GM23338 (cell line): ENCODE results near the gene SORBS1. TPM values are rescaled to one million over a fixed set of nuclear protein-coding genes. Genes with fewer than 3 reads are reported as not detected.

Experiments used
- ATAC-seq: fragments of 200-7000 bp; cut with Tn5 transposase; 3 replicates; pipeline ENCODE4 v1.9.1; 2020
- DNase-seq: peaks from one replicate; pipeline ENCODE4 v3.0.0-alpha.2; 2015; ENCODE audit warnings: low spot score
- H2AFZ ChIP-seq: fragments of 200-600 bp; sonication (generic); 2 replicates; pipeline ENCODE4 v1.8.0; 2016; ENCODE audit warnings: antibody characterized with exemption, mild to moderate bottlenecking, moderate library complexity
- H3F3A ChIP-seq: fragments of 200-600 bp; sonication (generic); replicated peaks from 2 replicates; pipeline ENCODE4 v1.8.0; 2017; ENCODE audit warnings: antibody characterized with exemption, mixed run types, low read depth
- H3K27ac ChIP-seq: fragments of 200-600 bp; sonication (generic); 2 replicates; pipeline ENCODE4 v1.6.1; 2016; ENCODE audit warnings: low read depth
- H3K27me3 ChIP-seq: fragments of 200-600 bp; sonication (generic); 2 replicates; pipeline ENCODE4 v1.8.0; 2016; ENCODE audit warnings: mild to moderate bottlenecking, mixed run types, moderate library complexity; ENCODE audit not compliant: insufficient read depth
- H3K36me3 ChIP-seq: fragments of 200-600 bp; sonication (generic); 2 replicates; pipeline ENCODE4 v1.8.0; 2016; ENCODE audit warnings: mild to moderate bottlenecking; ENCODE audit not compliant: insufficient read depth
- H3K4me1 ChIP-seq: fragments of 200-600 bp; sonication (generic); 2 replicates; pipeline ENCODE4 v1.8.0; 2016; ENCODE audit warnings: mild to moderate bottlenecking, moderate library complexity; ENCODE audit not compliant: insufficient read depth
- H3K4me2 ChIP-seq: fragments of 200-600 bp; sonication (generic); 2 replicates; pipeline ENCODE4 v1.7.1; 2017; ENCODE audit warnings: mixed run types
- H3K4me3 ChIP-seq: fragments of 200-600 bp; sonication (generic); 2 replicates; pipeline ENCODE4 v1.6.1; 2016; ENCODE audit warnings: mixed run types
- H3K79me2 ChIP-seq: fragments of 200-600 bp; sonication (generic); replicated peaks from 2 replicates; pipeline ENCODE4 v1.8.0; 2017; ENCODE audit warnings: mild to moderate bottlenecking; ENCODE audit not compliant: insufficient read depth
- H3K9me2 ChIP-seq: fragments of 200-600 bp; sonication (generic); 2 replicates; pipeline ENCODE4 v1.8.0; 2017; ENCODE audit not compliant: insufficient read depth
- H4K20me1 ChIP-seq: fragments of 200-600 bp; sonication (generic); replicated peaks from 2 replicates; pipeline ENCODE4 v1.8.0; 2017; ENCODE audit warnings: mild to moderate bottlenecking; ENCODE audit not compliant: insufficient read depth
- H3K27ac Mint-ChIP-seq: 2 replicates; pipeline ENCODE4 v1.8.0; 2020; ENCODE audit warnings: inconsistent platforms, mild to moderate bottlenecking, moderate library complexity, mixed read lengths
- H3K27me3 Mint-ChIP-seq: 3 replicates; pipeline ENCODE4 v1.8.0; 2022; ENCODE audit warnings: low read depth, mild to moderate bottlenecking, moderate library complexity, mixed read lengths, inconsistent platforms; ENCODE audit not compliant: insufficient read depth, poor library complexity
- H3K36me3 Mint-ChIP-seq: 3 replicates; pipeline ENCODE4 v1.8.0; 2021; ENCODE audit warnings: low read depth, mild to moderate bottlenecking, inconsistent platforms, moderate library complexity, mixed read lengths
- H3K4me1 Mint-ChIP-seq: 3 replicates; pipeline ENCODE4 v1.8.0; 2020; ENCODE audit warnings: mild to moderate bottlenecking, inconsistent platforms, mixed read lengths
- H3K4me3 Mint-ChIP-seq: 3 replicates; pipeline ENCODE4 v1.8.0; 2021; ENCODE audit warnings: moderate library complexity, mild to moderate bottlenecking, inconsistent platforms, mixed read lengths
- H3K9me3 Mint-ChIP-seq: 3 replicates; pipeline ENCODE4 v1.8.0; 2020; ENCODE audit warnings: moderate library complexity, mild to moderate bottlenecking, inconsistent platforms, mixed read lengths
- CREB1 ChIP-seq: fragments of 250-450 bp; sonication (Bioruptor Pico); IDR thresholded peaks from 2 replicates; pipeline ENCODE4 v1.5.0; 2020; ENCODE audit warnings: low read depth, mild to moderate bottlenecking, moderate library complexity
- ETS1 ChIP-seq: IDR thresholded peaks from 2 replicates; pipeline ENCODE4 v1.6.1; 2016; ENCODE audit warnings: antibody characterized with exemption
- EZH2 ChIP-seq: fragments of 200-600 bp; sonication (generic); IDR thresholded peaks from one replicate; pipeline ENCODE4 v1.8.0; 2017; ENCODE audit warnings: antibody characterized with exemption, mild to moderate bottlenecking, low read depth; ENCODE audit not compliant: unreplicated experiment
- EZH2phosphoT487 ChIP-seq: fragments of 200-600 bp; sonication (generic); IDR thresholded peaks from one replicate; pipeline ENCODE4 v1.8.1; 2018; ENCODE audit warnings: antibody characterized with exemption; ENCODE audit not compliant: unreplicated experiment
- JUNB ChIP-seq: IDR thresholded peaks from one replicate; pipeline ENCODE4 v1.6.1; 2016; ENCODE audit warnings: antibody characterized with exemption; ENCODE audit not compliant: unreplicated experiment
- NANOG ChIP-seq: IDR thresholded peaks from 2 replicates; pipeline ENCODE4 v1.6.1; 2016; ENCODE audit warnings: antibody characterized with exemption, borderline replicate concordance
- POLR2AphosphoS5 ChIP-seq: IDR thresholded peaks from 2 replicates; pipeline ENCODE4 v1.6.1; 2016; ENCODE audit warnings: antibody characterized with exemption, low read depth
- STAT1 ChIP-seq: IDR thresholded peaks from one replicate; pipeline ENCODE4 v1.6.1; 2016; ENCODE audit warnings: antibody characterized with exemption; ENCODE audit not compliant: unreplicated experiment
- ZNF114 ChIP-seq: fragments of 250-450 bp; sonication (Bioruptor Pico); IDR thresholded peaks from 2 replicates; pipeline ENCODE4 v1.5.0; 2020; ENCODE audit warnings: mild to moderate bottlenecking, moderate library complexity
- ZNF331 ChIP-seq: fragments of 250-450 bp; sonication (Bioruptor Pico); IDR thresholded peaks from 2 replicates; pipeline ENCODE4 v1.5.0; 2020; ENCODE audit warnings: low read depth, mild to moderate bottlenecking, moderate library complexity
- ZNF462 ChIP-seq: fragments of 250-450 bp; sonication (Bioruptor Pico); IDR thresholded peaks from 2 replicates; pipeline ENCODE4 v1.5.0; 2020; ENCODE audit warnings: mild to moderate bottlenecking, moderate library complexity
- polyA plus RNA-seq: library from polyadenylated mRNA; unstranded; fragments of >200 nt; fragmentation: Nextera tagmentation; extraction: Ambion mirVana; gene quantifications from 2 replicates; pipeline ENCODE4 v1.2.1, GENCODE V29; 2016
- total RNA-seq: library from RNA; depleted of rRNA; stranded (reverse); fragments of >200 nt; shearing (Covaris generic); gene quantifications from 2 replicates; pipeline ENCODE4 v1.2.3, GENCODE V29; 2014
- TF ChIP-seq, protein P1 (sequence below), 2 experiments: fragments of 200-600 bp in 1 of 2; sonication (generic) in 1 of 2; conservative IDR thresholded peaks; 2 replicates each; pipeline versions ENCODE4 v1.5.1 to v1.6.1; 2016 to 2017; ENCODE audit warnings: antibody characterized with exemption in 2 of 2, low read depth in 2 of 2, mild to moderate bottlenecking in 2 of 2, moderate library complexity in 1 of 2
- TF ChIP-seq, protein P2 (sequence below): IDR thresholded peaks from one replicate; pipeline ENCODE4 v1.6.1; 2018; ENCODE audit warnings: antibody characterized with exemption; ENCODE audit not compliant: unreplicated experiment

SORBS1 gene
- total and polyA plus RNA-seq, 2 experiments from 2014 or later: 47.7 to 51.5 TPM

DNA sequence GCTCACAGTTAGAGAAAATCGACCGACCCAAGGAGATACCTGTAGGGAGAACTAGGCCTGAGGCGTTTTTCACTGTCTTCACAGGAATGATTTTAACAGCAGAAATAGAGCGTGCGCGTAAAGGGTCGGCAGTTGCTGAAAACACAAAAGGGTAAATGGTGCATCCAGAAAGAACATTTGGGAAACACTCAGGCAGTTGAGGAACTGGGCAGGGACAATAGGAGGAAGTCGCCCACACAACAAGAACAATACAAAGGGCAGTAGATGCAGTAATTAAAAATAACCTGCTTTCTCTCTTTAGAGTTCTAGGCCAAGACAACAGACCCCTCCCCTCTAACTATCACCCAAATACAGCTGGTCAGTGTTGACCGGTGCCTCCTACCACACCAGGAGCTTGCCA is 126.6 kb downstream of the SORBS1 start:
- no peak overlapping the region for H3K27ac Mint-ChIP-seq
- no peak for ATAC-seq

More for the DNA sequence above, 126.6 kb downstream of the SORBS1 start:
- Mint-ChIP-seq H3K27me3 (peaks cover 3% of the 10 kb centered on the region), H3K9me3 (no peaks in the 10 kb centered on the region), H3K4me1 (no peaks in the 10 kb centered on the region; the same call in 2 of the 3 replicates), H3K36me3 (peaks cover 7% of the 10 kb centered on the region; the same call in 1 of the 3 replicates), H3K4me3 (no peak overlapping the region)
- TF ChIP-seq ZNF114 (CRISPR knock-in tag) (no peak), EZH2phosphoT487 (no peak), STAT1 (no peak), POLR2AphosphoS5 (no peak), ETS1 (no peak), NANOG (no peak), ZNF462 (CRISPR knock-in tag) (no peak), JUNB (no peak), ZNF331 (CRISPR knock-in tag) (no peak), EZH2 (no peak), CREB1 (CRISPR knock-in tag) (no peak)
- TF ChIP-seq, protein P1, sequence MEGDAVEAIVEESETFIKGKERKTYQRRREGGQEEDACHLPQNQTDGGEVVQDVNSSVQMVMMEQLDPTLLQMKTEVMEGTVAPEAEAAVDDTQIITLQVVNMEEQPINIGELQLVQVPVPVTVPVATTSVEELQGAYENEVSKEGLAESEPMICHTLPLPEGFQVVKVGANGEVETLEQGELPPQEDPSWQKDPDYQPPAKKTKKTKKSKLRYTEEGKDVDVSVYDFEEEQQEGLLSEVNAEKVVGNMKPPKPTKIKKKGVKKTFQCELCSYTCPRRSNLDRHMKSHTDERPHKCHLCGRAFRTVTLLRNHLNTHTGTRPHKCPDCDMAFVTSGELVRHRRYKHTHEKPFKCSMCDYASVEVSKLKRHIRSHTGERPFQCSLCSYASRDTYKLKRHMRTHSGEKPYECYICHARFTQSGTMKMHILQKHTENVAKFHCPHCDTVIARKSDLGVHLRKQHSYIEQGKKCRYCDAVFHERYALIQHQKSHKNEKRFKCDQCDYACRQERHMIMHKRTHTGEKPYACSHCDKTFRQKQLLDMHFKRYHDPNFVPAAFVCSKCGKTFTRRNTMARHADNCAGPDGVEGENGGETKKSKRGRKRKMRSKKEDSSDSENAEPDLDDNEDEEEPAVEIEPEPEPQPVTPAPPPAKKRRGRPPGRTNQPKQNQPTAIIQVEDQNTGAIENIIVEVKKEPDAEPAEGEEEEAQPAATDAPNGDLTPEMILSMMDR (conservative IDR thresholded peaks at IDR 0.05; ENCODE audit: low read depth in 2 of 2): no peak
- TF ChIP-seq, protein P2, sequence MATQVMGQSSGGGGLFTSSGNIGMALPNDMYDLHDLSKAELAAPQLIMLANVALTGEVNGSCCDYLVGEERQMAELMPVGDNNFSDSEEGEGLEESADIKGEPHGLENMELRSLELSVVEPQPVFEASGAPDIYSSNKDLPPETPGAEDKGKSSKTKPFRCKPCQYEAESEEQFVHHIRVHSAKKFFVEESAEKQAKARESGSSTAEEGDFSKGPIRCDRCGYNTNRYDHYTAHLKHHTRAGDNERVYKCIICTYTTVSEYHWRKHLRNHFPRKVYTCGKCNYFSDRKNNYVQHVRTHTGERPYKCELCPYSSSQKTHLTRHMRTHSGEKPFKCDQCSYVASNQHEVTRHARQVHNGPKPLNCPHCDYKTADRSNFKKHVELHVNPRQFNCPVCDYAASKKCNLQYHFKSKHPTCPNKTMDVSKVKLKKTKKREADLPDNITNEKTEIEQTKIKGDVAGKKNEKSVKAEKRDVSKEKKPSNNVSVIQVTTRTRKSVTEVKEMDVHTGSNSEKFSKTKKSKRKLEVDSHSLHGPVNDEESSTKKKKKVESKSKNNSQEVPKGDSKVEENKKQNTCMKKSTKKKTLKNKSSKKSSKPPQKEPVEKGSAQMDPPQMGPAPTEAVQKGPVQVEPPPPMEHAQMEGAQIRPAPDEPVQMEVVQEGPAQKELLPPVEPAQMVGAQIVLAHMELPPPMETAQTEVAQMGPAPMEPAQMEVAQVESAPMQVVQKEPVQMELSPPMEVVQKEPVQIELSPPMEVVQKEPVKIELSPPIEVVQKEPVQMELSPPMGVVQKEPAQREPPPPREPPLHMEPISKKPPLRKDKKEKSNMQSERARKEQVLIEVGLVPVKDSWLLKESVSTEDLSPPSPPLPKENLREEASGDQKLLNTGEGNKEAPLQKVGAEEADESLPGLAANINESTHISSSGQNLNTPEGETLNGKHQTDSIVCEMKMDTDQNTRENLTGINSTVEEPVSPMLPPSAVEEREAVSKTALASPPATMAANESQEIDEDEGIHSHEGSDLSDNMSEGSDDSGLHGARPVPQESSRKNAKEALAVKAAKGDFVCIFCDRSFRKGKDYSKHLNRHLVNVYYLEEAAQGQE: no peak
- no peak overlapping the region for H2AFZ ChIP-seq
- H3K9me2 ChIP-seq: no peaks in the 10 kb centered on the region
- H3K4me3 ChIP-seq: no peak overlapping the region
- no peak for DNase-seq
- H3F3A ChIP-seq: 0 out of 2 replicates have a peak, but pooled peaks cover 3% of the 10 kb centered on the region
- H4K20me1 ChIP-seq: no peaks in the 10 kb centered on the region
- H3K27ac ChIP-seq: peak overlapping the region; percentile 39; the same call in 1 of the 2 replicates
- no peaks in the 10 kb centered on the region for H3K36me3 ChIP-seq
- H3K4me2 ChIP-seq: no peak overlapping the region
- H3K27me3 ChIP-seq: no peaks in the 10 kb centered on the region
- H3K4me1 ChIP-seq: no peaks in the 10 kb centered on the region
- H3K79me2 ChIP-seq: no peaks in the 10 kb centered on the region
